ENCODE measurements around the gene SLAIN2.

- TF ChIP-seq ZSCAN18 (CRISPR knock-in tag; IDR thresholded peaks at IDR 0.05) (no peak), CTCF (IDR thresholded peaks at IDR 0.05) (no peak), FOXK1 (CRISPR knock-in tag; IDR thresholded peaks at IDR 0.05) (no peak), ZNF512 (CRISPR knock-in tag; IDR thresholded peaks at IDR 0.05; ENCODE audit: borderline replicate concordance) (no peak), MAX (CRISPR knock-in tag; IDR thresholded peaks at IDR 0.05) (no peak), JUN (CRISPR knock-in tag; IDR thresholded peaks at IDR 0.05) (no peak), GABPB1 (CRISPR knock-in tag; IDR thresholded peaks at IDR 0.05) (no peak), MXD4 (CRISPR knock-in tag; IDR thresholded peaks at IDR 0.05; ENCODE audit: borderline replicate concordance) (no peak), ETV6 (CRISPR knock-in tag; IDR thresholded peaks at IDR 0.05) (no peak), FOXJ3 (CRISPR knock-in tag; IDR thresholded peaks at IDR 0.05; ENCODE audit: borderline replicate concordance) (no peak)
- TF ChIP-seq, protein P1, sequence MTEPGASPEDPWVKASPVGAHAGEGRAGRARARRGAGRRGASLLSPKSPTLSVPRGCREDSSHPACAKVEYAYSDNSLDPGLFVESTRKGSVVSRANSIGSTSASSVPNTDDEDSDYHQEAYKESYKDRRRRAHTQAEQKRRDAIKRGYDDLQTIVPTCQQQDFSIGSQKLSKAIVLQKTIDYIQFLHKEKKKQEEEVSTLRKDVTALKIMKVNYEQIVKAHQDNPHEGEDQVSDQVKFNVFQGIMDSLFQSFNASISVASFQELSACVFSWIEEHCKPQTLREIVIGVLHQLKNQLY (CRISPR knock-in tag; IDR thresholded peaks at IDR 0.05): no peak
- TF ChIP-seq, protein P2, sequence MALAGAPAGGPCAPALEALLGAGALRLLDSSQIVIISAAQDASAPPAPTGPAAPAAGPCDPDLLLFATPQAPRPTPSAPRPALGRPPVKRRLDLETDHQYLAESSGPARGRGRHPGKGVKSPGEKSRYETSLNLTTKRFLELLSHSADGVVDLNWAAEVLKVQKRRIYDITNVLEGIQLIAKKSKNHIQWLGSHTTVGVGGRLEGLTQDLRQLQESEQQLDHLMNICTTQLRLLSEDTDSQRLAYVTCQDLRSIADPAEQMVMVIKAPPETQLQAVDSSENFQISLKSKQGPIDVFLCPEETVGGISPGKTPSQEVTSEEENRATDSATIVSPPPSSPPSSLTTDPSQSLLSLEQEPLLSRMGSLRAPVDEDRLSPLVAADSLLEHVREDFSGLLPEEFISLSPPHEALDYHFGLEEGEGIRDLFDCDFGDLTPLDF (CRISPR knock-in tag; IDR thresholded peaks at IDR 0.05): no peak
- TF ChIP-seq, protein P3, sequence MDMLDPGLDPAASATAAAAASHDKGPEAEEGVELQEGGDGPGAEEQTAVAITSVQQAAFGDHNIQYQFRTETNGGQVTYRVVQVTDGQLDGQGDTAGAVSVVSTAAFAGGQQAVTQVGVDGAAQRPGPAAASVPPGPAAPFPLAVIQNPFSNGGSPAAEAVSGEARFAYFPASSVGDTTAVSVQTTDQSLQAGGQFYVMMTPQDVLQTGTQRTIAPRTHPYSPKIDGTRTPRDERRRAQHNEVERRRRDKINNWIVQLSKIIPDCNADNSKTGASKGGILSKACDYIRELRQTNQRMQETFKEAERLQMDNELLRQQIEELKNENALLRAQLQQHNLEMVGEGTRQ (CRISPR knock-in tag; IDR thresholded peaks at IDR 0.05): no peak
- TF ChIP-seq, protein P4, sequence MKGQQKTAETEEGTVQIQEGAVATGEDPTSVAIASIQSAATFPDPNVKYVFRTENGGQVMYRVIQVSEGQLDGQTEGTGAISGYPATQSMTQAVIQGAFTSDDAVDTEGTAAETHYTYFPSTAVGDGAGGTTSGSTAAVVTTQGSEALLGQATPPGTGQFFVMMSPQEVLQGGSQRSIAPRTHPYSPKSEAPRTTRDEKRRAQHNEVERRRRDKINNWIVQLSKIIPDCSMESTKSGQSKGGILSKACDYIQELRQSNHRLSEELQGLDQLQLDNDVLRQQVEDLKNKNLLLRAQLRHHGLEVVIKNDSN (CRISPR knock-in tag; IDR thresholded peaks at IDR 0.05): no peak
Measured at GRCh38 chr4:48467891-48468290, 126.6 kb downstream of the SLAIN2 start.
